ENCODE measurements around the gene MEI4.
"Not testable (repeated sequence)": the region's sequence is repeated elsewhere in the genome, so short reads cannot be mapped to it uniquely, and the experiment has no call there.

MEI4 gene

DNA sequence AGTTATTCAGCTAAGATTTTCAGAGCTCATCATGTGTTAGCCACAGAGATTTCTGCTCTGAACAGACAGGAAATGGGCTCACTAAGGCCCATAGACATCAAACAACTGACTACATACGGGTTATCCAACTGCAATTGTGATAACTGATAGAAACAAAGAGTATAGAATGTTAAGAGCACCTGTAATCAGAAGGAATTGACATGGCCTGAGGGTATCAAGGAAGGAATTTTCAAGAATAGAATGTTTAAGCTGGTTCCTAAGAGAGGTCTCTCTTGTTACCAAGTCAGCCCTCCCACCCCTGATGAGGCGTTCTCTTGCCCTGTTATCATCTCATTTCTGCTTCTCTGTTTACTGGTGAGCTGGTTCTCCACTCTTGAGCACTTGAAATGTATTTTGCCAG lies at the start of gene MEI4:
Gene MEI4 (plus strand): TSS at position 301 of the 400 bp plus-strand sequence. CDS start 37,633 bp downstream, outside the sequence.
- no peak for DNase-seq

- no peak for DNase-seq
Measured at GRCh38 chr6:77604476-77604875, 48.4 kb upstream of the MEI4 start.

GRCh38 chr6:77607004-77607403 lies 45.8 kb upstream of the MEI4 start:
- no peak for DNase-seq

GRCh38 chr6:77609106-77609505 lies 43.7 kb upstream of the MEI4 start:
- DNase-seq: no peak

DNA sequence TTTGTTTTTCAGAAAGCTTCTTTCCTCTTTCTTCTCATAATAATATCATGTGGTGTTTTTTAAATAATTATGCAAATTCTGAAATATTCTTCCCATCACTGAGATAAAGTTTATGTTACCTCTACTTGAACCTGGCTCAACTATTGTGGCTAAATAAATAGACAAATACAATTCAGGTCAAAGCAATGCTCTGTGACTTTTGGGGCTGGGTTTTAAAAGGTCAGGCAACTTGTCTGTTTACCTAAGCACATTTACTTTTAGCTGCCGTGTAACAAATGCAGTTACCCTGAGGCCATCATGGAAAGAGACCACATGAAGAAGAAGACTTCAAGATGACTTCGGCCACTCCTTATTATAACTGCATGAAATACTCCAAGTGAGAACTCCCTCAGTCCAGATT lies 33.7 kb upstream of the MEI4 start:
- DNase-seq: no peak

DNA sequence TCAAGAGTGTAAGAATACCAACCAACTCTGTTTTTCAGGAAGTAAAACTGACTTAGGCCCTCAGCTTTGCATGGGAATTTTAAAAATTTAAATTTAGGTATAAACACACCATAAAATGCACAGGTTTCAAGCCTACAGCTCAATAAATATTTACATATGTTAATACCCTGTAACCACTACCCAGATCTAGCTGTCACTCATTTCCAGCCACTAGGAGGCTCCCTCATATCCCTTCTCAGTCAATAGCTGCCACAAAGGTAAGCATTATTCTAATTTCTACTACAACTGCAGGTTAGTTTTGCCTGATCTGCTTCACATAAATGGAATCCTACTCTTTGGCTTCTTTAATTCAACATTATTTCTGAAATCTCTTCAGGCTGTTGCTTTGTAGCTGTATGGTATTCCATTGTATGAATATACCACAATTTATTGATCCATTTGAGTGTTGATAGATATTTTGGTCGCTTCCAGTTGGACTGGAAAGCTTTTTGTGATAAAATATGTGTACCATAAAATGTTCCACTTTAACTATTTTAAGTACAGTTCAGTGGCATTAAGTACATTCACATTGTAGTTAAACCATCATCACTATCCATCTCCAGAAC lies 32.5 kb upstream of the MEI4 start:
- DNase-seq: no peak

GRCh38 chr6:77624515-77624914 lies 28.3 kb upstream of the MEI4 start:
- DNase-seq: no peak

DNA sequence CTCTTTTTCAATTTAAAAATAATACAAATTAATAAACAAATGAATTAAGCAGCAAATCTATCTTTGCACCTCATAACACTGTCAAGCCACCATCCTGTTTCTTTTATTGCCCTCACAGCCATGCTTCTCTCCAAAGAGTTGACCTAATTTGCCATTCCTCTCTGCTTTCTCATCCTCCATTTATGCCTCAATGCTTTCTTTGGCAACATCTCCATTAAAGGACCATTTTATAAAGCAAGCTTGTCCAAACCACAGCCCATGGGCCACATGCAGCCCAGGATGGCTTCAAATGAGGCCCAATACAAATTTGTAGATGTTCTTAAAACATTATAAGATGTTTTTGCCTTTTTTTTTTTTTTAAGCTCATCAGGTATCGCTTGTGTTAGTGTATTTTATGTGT lies 26.4 kb upstream of the MEI4 start:
- DNase-seq: no peak

GRCh38 chr6:77630014-77630413 lies 22.8 kb upstream of the MEI4 start:
- no peak for DNase-seq

DNA sequence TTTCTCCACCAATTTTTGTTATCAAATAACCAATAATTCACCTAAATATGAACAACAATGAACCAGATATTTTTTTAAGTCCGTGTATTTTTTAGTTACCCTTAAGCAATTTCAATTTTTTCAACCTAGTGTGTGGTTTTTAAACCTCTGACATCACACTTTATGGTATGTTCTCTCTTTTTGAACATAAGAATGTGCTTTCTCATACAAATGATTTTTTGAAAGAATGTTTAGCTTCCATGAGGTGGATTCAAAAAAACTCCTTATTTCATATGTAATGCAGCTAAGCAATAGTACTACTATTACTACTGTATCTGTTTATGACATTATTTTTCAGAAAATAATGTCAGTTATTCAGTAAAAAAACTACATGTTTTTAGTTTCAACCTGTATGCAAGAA lies 19.4 kb upstream of the MEI4 start:
- no peak for DNase-seq

GRCh38 chr6:77633993-77634715 lies 18.7 kb upstream of the MEI4 start:
- DNase-seq: no peak

DNA sequence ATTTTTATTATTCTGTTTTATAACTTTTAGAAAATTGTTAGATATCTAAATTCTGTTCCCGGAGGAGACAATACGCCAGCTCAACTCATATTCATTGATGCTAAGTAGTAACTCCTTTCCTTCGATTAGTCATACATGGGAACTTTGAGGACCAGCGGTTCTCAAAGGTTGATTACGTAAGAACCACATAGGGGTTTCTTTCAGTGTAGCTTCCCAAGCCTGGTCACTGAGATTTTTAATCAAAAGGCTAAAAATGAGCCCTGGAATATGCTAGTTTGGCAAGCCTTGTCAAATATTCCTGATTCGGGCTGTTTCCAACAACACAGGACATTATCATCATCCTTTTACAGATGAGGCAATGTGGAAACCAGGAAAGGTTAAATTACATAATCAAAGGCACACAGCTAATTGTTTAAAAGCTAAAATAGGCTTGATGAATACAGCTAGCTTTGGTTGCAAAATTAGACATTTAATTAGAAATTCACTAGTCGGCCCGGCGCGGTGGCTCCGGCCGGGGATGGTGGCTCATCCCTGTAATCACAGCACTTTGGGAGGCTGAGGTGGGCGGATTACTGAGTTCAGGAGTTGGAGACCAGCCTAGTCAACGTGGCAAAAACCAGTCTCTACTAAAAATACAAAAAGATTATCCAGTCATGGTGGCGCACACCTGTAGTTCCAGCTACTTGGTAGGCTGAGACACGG lies 14.6 kb upstream of the MEI4 start:
- DNase-seq: no peak

DNA sequence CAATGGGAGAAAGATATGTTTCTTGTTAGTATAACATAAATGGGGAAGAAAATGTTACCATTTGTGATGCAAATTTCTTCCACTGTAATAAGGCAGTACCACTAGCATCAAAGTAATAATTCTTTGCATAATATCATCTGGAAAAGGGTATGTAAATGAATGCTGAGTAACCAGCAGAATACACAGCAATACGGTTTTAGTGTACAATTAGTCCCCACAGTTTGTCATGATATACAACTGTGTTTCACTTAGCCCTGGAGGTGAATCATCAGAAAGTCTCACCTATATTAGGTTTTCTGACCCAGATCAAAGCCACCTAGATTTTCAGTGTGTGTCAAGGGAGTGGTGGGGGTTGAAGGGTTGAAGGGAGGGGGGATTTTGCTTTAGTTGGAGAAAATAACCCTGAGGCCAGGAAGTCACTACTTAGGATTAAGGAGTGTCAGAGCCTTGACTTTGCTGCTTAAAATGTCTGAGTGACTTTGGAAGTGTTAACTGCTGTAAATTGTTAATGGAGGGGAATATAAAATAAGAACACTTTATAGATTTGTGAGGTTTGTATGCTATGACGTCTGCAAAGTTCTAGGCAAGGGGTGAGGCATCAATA lies 8.6 kb upstream of the MEI4 start:
- DNase-seq: no peak

- DNase-seq: peak; percentile 67
Measured at GRCh38 chr6:77650098-77650663, 2.7 kb upstream of the MEI4 start.

DNA sequence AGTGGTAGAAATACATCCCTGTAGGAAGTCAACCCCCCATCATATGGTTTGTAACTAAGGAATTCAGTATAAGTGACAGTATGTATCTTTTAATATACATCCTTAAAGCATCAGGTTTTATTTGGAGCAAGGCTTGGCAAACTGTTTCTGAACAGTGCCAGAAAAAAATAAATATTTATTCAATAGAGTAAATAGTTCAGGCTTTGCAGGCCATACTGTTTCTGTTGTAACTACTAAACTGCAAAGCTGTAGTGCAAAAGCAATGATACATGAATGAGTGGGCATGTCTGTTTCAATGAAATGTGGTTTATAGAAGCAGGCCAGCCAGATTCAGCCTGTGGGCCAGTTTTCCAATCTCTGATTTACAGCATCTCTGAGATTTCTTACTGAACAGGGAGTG lies 977 bp downstream of the MEI4 start:
- DNase-seq: no peak

GRCh38 chr6:77655035-77655434 lies 2.2 kb downstream of the MEI4 start:
- DNase-seq: not testable (repeated sequence)

DNA sequence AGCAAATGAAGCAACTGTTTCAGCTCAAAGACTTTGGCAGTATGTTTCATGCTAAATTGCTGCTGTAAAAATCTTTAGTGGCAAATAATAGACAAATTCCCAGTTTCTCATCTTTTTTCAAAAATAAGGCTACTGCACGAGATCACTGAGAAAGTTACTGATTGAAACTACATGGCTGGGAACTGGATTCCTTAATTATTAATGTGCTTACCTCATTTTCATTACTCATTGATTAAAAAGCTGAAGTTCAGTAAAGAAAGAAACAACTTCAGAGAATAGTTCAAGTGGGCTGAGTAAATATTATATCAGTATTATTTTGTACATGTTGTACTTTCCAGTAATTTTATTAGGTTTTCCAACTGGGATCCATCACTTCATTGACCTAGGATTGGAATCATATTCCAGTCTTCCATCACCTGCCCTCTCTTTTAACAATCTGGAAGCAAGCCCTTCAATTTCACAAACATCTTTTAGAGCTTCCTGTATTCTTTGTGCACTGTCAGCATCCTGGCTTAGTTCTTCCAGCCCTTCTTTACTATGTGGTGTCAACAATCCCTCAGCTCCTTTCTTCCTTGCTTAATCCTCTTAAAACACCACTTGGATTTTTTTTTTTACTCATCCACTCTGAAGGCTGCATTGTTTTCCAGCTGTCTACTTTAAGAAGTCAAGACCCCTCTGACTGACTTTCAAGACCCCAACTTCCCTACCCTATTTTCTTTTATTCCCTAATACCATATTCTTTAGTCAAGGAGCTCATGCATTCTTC lies 4.3 kb downstream of the MEI4 start:
- DNase-seq: no peak

GRCh38 chr6:77666340-77666739 lies 13.5 kb downstream of the MEI4 start:
- no peak for DNase-seq

GRCh38 chr6:77666846-77667245 lies 14.0 kb downstream of the MEI4 start:
- DNase-seq: no peak

DNA sequence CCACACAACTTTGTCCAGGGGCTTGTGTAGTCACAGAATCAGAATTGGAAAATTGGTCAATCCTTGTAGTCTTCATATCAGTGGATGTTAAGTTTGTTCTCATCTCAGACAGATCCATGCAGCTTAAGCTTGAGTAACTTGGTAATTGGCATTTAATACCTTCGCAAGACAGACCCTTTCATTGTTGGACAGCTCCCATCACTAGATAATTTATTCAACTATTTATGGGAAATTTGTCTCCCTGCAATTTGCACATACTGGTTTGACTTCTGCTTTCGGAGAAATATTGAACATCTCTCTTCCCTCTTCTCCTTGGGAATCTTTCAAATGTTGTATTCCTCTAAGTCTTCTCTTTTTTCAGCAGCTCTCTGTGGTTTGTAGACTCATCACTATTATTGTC lies 17.1 kb downstream of the MEI4 start:
- no peak for DNase-seq

DNA sequence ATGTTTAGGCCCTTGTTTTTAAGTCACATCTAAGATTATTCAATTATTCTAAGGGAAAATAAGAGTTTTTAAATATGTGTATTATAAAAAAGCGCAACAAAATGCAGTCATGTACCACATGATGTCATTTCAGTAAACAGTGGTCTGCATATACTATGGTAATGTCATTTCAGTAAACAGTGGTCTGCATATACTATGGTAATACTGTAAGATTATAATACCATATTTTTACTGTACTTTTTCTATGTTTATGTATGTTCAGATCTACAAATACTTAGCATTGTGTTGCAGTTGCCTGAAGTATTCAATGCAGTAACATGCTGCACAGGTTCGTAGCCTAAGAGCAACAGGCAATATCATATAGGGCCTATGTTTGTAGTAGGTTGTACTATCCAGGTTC lies 21.4 kb downstream of the MEI4 start:
- DNase-seq: no peak

GRCh38 chr6:77678048-77678447 lies 25.2 kb downstream of the MEI4 start:
- no peak for DNase-seq

- DNase-seq: no peak
Measured at GRCh38 chr6:77683515-77683914, 30.7 kb downstream of the MEI4 start.
